HL-60 (cell line): ENCODE measurements around the gene SLC9B1.

ENCODE experiments used
- POLR2AphosphoS5 ChIP-seq: IDR thresholded peaks from 2 replicates; pipeline ENCODE4 v1.6.1; 2012; ENCODE audit warnings: low read depth
- TF ChIP-seq, protein P1 (sequence below): IDR thresholded peaks from one replicate; pipeline ENCODE4 v1.5.1; 2011; ENCODE audit warnings: low read length, control low read depth, inconsistent platforms; ENCODE audit not compliant: insufficient read depth

DNA sequence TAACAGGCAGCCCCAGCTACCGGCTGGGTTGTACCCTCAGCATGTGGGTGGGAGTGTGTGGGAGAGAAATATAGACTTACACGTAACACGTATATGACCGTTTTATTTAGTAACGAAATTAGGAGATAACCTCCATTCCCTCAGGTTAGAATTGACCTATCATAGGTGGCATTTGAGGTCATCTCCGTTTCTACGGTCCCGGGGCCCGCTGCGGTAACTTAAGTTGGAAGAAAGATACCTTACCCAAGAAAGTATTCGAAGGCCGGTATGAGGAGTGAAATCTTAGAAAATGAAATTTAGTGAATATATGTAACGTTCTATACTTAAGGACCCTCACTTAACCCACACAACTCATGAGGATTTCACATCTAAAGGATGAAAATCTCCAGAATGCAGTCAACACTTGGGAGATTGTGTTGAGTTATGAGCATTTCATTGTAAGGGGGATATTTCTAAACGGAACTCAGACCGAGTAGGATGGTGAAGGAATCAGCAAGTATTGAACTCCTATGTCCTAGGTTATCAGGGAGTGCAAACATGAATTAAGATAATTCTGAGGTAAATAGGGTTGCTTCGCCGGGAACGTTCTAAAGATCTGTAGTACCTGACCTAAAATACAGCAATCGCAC lies 149.8 kb downstream of the SLC9B1 start:
- TF ChIP-seq, protein P1, sequence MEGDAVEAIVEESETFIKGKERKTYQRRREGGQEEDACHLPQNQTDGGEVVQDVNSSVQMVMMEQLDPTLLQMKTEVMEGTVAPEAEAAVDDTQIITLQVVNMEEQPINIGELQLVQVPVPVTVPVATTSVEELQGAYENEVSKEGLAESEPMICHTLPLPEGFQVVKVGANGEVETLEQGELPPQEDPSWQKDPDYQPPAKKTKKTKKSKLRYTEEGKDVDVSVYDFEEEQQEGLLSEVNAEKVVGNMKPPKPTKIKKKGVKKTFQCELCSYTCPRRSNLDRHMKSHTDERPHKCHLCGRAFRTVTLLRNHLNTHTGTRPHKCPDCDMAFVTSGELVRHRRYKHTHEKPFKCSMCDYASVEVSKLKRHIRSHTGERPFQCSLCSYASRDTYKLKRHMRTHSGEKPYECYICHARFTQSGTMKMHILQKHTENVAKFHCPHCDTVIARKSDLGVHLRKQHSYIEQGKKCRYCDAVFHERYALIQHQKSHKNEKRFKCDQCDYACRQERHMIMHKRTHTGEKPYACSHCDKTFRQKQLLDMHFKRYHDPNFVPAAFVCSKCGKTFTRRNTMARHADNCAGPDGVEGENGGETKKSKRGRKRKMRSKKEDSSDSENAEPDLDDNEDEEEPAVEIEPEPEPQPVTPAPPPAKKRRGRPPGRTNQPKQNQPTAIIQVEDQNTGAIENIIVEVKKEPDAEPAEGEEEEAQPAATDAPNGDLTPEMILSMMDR = no peak
- no peak for TF ChIP-seq POLR2AphosphoS5
